ENCODE measurements around the gene UBL5.

Gene UBL5

GRCh38 chr19:9856609-9857008 lies 28.9 kb downstream of the UBL5 start:
- DNase-seq = no peak

- peak; percentile 39 for DNase-seq
Observed at GRCh38 chr19:9857076-9857721, 29.5 kb downstream of the UBL5 start.

- peak; percentile 79 for DNase-seq
Observed at GRCh38 chr19:9857920-9858746, 30.4 kb downstream of the UBL5 start.

- DNase-seq = no peak
Observed at GRCh38 chr19:9858766-9859165, 31.0 kb downstream of the UBL5 start.

- DNase-seq = no peak
Observed at GRCh38 chr19:9860407-9860806, 32.7 kb downstream of the UBL5 start.

GRCh38 chr19:9861503-9861902 lies 33.8 kb downstream of the UBL5 start:
- no peak for DNase-seq

GRCh38 chr19:9862938-9863337 lies 35.2 kb downstream of the UBL5 start:
- peak; percentile 55 for DNase-seq

GRCh38 chr19:9863759-9864158 lies 36.0 kb downstream of the UBL5 start:
- DNase-seq = peak; percentile 62

GRCh38 chr19:9865732-9866501 lies 38.2 kb downstream of the UBL5 start:
- peak; percentile 69 for DNase-seq

GRCh38 chr19:9868983-9869617 lies 41.4 kb downstream of the UBL5 start:
- DNase-seq = no peak

GRCh38 chr19:9871626-9872338 lies 44.1 kb downstream of the UBL5 start:
- DNase-seq = no peak

- no peak for DNase-seq
Observed at GRCh38 chr19:9872618-9873242, 45.0 kb downstream of the UBL5 start.

GRCh38 chr19:9875031-9875627 lies 47.4 kb downstream of the UBL5 start:
- no peak for DNase-seq

- DNase-seq = no peak
Observed at GRCh38 chr19:9875796-9876195, 48.1 kb downstream of the UBL5 start.

GRCh38 chr19:9877780-9878510 lies 50.2 kb downstream of the UBL5 start:
- DNase-seq = no peak

- DNase-seq = no peak
Observed at GRCh38 chr19:9878511-9879196, 50.9 kb downstream of the UBL5 start.

Measured in CD4-positive, alpha-beta T cell treated with Interleukin-17A for 4 hours (primary cell).